A673 (cell line): ENCODE data around the gene FAM47B. TPM values are rescaled to one million over a fixed set of nuclear protein-coding genes. Genes with fewer than 3 reads are reported as not detected.

Experiments used
- BruUV-seq: library from RNA; stranded (reverse); fragments of 400-500 nt; replicated peaks from 2 replicates; lab custom pipeline; 2021; lab: Mats Ljungman, UMichigan
- CTCF ChIA-PET: fragments of 300-600 bp; sonication (Branson Sonifier 250); formaldehyde crosslinking; loops from one replicate; lab custom pipeline; 2022; ENCODE audit warnings: antibody characterized with exemption; lab: Charles Lee
- POLR2A ChIA-PET: fragments of 300-600 bp; sonication (Branson Sonifier 250); formaldehyde crosslinking; loops from one replicate; lab custom pipeline; 2022; ENCODE audit warnings: antibody characterized with exemption; ENCODE audit not compliant: low non-redundant PET; lab: Charles Lee
- DNase-seq: peaks from one replicate; pipeline ENCODE4 v3.0.0-alpha.2; 2015; ENCODE audit warnings: low spot score
- H3K27ac ChIP-seq: fragments of 200-600 bp; sonication (generic); 2 replicates; pipeline ENCODE4 v1.5.1; 2016; ENCODE audit warnings: mixed run types, low read depth, mild to moderate bottlenecking, mixed read lengths, antibody characterized with exemption, low read length; ENCODE audit not compliant: poor library complexity, severe bottlenecking
- H3K27me3 ChIP-seq: fragments of 200-600 bp; sonication (generic); replicated peaks from 2 replicates; pipeline ENCODE4 v1.6.1; 2017; ENCODE audit warnings: mixed run types, low read depth, mild to moderate bottlenecking, mixed read lengths, antibody characterized with exemption, low read length; ENCODE audit not compliant: insufficient read depth, poor library complexity
- H3K36me3 ChIP-seq: fragments of 200-600 bp; sonication (generic); 2 replicates; pipeline ENCODE4 v1.6.1; 2016; ENCODE audit warnings: mixed run types, mild to moderate bottlenecking, mixed read lengths, antibody characterized with exemption, low read length; ENCODE audit not compliant: insufficient read depth, poor library complexity, severe bottlenecking
- H3K4me1 ChIP-seq: fragments of 200-600 bp; sonication (generic); 2 replicates; pipeline ENCODE4 v1.6.1; 2017; ENCODE audit warnings: mixed run types, mild to moderate bottlenecking, mixed read lengths, antibody characterized with exemption, low read length; ENCODE audit not compliant: insufficient read depth, poor library complexity, severe bottlenecking
- H3K4me3 ChIP-seq: fragments of 200-600 bp; sonication (generic); 2 replicates; pipeline ENCODE4 v1.5.1; 2016; ENCODE audit warnings: low read depth, mixed run types, mild to moderate bottlenecking, mixed read lengths, low read length; ENCODE audit not compliant: poor library complexity, severe bottlenecking
- H3K9me3 ChIP-seq: fragments of 200-600 bp; sonication (generic); 2 replicates; pipeline ENCODE4 v1.6.1; 2016; ENCODE audit warnings: mixed run types, low read depth, mild to moderate bottlenecking, mixed read lengths, antibody characterized with exemption, low read length; ENCODE audit not compliant: poor library complexity, severe bottlenecking
- EZH2 ChIP-seq: fragments of 200-600 bp; sonication (generic); IDR thresholded peaks from 2 replicates; pipeline ENCODE4 v1.6.1; 2017; ENCODE audit warnings: borderline replicate concordance, low read depth, mild to moderate bottlenecking, mixed read lengths, antibody characterized with exemption, low read length; ENCODE audit not compliant: poor library complexity, severe bottlenecking
- intact Hi-C: fragments of 100-400 bp; cut with micrococcal nuclease; formaldehyde crosslinking; loops from one replicate; pipeline ENCODE4 v1.10.0; 2022; ENCODE audit not compliant: unreplicated experiment
- total RNA-seq: library from RNA; stranded (reverse); gene quantifications from 2 replicates; pipeline ENCODE4 v1.2.3, GENCODE V29; 2021
- TF ChIP-seq, protein P1 (sequence below): fragments of 300-800, 200-600 bp; sonication (generic); conservative IDR thresholded peaks from 2 replicates; pipeline ENCODE4 v1.5.1; 2017; ENCODE audit warnings: low read depth, mild to moderate bottlenecking, antibody characterized with exemption, low read length, moderate library complexity, mixed read lengths

FAM47B gene
- total RNA-seq, 1 experiment from 2014 or later, result not detected

GRCh38 chrX:34956916-34957315, 14.3 kb downstream of the FAM47B start:
- intact Hi-C loops, result no loop called here
- CTCF ChIA-PET, result no interaction called here
- no peak overlapping the region for H3K27ac ChIP-seq
- H3K4me1 ChIP-seq, result no peaks in the 10 kb centered on the region
- POLR2A ChIA-PET, result no interaction called here
- H3K36me3 ChIP-seq, result no peaks in the 10 kb centered on the region
- TF ChIP-seq EZH2, result no peak
- TF ChIP-seq, protein P1, sequence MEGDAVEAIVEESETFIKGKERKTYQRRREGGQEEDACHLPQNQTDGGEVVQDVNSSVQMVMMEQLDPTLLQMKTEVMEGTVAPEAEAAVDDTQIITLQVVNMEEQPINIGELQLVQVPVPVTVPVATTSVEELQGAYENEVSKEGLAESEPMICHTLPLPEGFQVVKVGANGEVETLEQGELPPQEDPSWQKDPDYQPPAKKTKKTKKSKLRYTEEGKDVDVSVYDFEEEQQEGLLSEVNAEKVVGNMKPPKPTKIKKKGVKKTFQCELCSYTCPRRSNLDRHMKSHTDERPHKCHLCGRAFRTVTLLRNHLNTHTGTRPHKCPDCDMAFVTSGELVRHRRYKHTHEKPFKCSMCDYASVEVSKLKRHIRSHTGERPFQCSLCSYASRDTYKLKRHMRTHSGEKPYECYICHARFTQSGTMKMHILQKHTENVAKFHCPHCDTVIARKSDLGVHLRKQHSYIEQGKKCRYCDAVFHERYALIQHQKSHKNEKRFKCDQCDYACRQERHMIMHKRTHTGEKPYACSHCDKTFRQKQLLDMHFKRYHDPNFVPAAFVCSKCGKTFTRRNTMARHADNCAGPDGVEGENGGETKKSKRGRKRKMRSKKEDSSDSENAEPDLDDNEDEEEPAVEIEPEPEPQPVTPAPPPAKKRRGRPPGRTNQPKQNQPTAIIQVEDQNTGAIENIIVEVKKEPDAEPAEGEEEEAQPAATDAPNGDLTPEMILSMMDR, result no peak
- peak; percentile 18 for DNase-seq
- no peaks in the 10 kb centered on the region for H3K9me3 ChIP-seq
- no peaks in the 10 kb centered on the region for H3K27me3 ChIP-seq
- H3K4me3 ChIP-seq, result no peak overlapping the region
- no TSS peak for BruUV-seq

- DNase-seq, result no peak
- TF ChIP-seq EZH2, result no peak
- TF ChIP-seq, protein P1, result no peak
- POLR2A ChIA-PET, result no interaction called here
Observed at GRCh38 chrX:34961662-34962061, 19.1 kb downstream of the FAM47B start.

GRCh38 chrX:34972206-34972605, 29.6 kb downstream of the FAM47B start:
- CTCF ChIA-PET, result no interaction called here
- BruUV-seq, result no TSS peak
- TF ChIP-seq, protein P1, result no peak
- no peak for TF ChIP-seq EZH2
- DNase-seq, result no peak
- Histone ChIP-seq H3K9me3 (no peaks in the 10 kb centered on the region), H3K27ac (no peak overlapping the region), H3K4me3 (no peak overlapping the region), H3K27me3 (no peaks in the 10 kb centered on the region), H3K36me3 (no peaks in the 10 kb centered on the region), H3K4me1 (no peaks in the 10 kb centered on the region)
- POLR2A ChIA-PET, result no interaction called here
- intact Hi-C loops, result no loop called here

More at GRCh38 chrX:34961662-34962061, 19.1 kb downstream of the FAM47B start:
- Histone ChIP-seq H3K4me1 (no peaks in the 10 kb centered on the region), H3K27me3 (no peaks in the 10 kb centered on the region), H3K27ac (no peak overlapping the region), H3K9me3 (no peaks in the 10 kb centered on the region), H3K36me3 (no peaks in the 10 kb centered on the region), H3K4me3 (no peak overlapping the region)
- intact Hi-C loops, result no loop called here
- CTCF ChIA-PET, result no interaction called here
- BruUV-seq, result no TSS peak
